Kidney capillary endothelial cell (primary cell): ENCODE data around the gene FUT4.
"Not testable (repeated sequence)": the region's sequence is repeated elsewhere in the genome, so short reads cannot be mapped to it uniquely, and the experiment has no call there.

Experiments
- DNase-seq: peaks from one replicate; pipeline ENCODE4 v3.0.0-alpha.2; 2018; ENCODE audit warnings: low spot score

The FUT4 gene

GRCh38 chr11:94533206-94533605 lies 10.5 kb upstream of the FUT4 start:
- DNase-seq: no peak

GRCh38 chr11:94533696-94534630 lies 9.8 kb upstream of the FUT4 start:
- no peak for DNase-seq

GRCh38 chr11:94536386-94536785 lies 7.3 kb upstream of the FUT4 start:
- no peak for DNase-seq

- DNase-seq: no peak
Measured at GRCh38 chr11:94537031-94537600, 6.6 kb upstream of the FUT4 start.

- no peak for DNase-seq
Measured at GRCh38 chr11:94539420-94539819, 4.3 kb upstream of the FUT4 start.

GRCh38 chr11:94544646-94545263 lies 1.0 kb downstream of the FUT4 start:
- no peak for DNase-seq

- no peak for DNase-seq
Measured at GRCh38 chr11:94545264-94546161, 1.8 kb downstream of the FUT4 start.

GRCh38 chr11:94546162-94546470 lies 2.4 kb downstream of the FUT4 start:
- no peak for DNase-seq

GRCh38 chr11:94546886-94547285 lies 3.2 kb downstream of the FUT4 start:
- DNase-seq: no peak

- DNase-seq: no peak
Measured at GRCh38 chr11:94549146-94549545, 5.4 kb downstream of the FUT4 start.

- no peak for DNase-seq
Measured at GRCh38 chr11:94550513-94550912, 6.8 kb downstream of the FUT4 start.

GRCh38 chr11:94553938-94554337 lies 10.2 kb downstream of the FUT4 start:
- DNase-seq: no peak

- DNase-seq: not testable (repeated sequence)
Measured at GRCh38 chr11:94555752-94556329, 12.1 kb downstream of the FUT4 start.

GRCh38 chr11:94557421-94557820 lies 13.7 kb downstream of the FUT4 start:
- DNase-seq: no peak

GRCh38 chr11:94557992-94558391 lies 14.3 kb downstream of the FUT4 start:
- no peak for DNase-seq

GRCh38 chr11:94558468-94558867 lies 14.7 kb downstream of the FUT4 start:
- no peak for DNase-seq

- no peak for DNase-seq
Measured at GRCh38 chr11:94558932-94559331, 15.2 kb downstream of the FUT4 start.

- DNase-seq: no peak
Measured at GRCh38 chr11:94559361-94559760, 15.6 kb downstream of the FUT4 start.

GRCh38 chr11:94560834-94561233 lies 17.1 kb downstream of the FUT4 start:
- no peak for DNase-seq

GRCh38 chr11:94563176-94563847 lies 19.6 kb downstream of the FUT4 start:
- peak; percentile 82 for DNase-seq

GRCh38 chr11:94563848-94564467 lies 20.2 kb downstream of the FUT4 start:
- DNase-seq: no peak
